H1 (cell line): ENCODE data around the gene AGAP1. TPM values are rescaled to one million over a fixed set of nuclear protein-coding genes. Genes with fewer than 3 reads are reported as not detected.
A peak's percentile ranks its signal among the peaks of the same experiment; 100 is the strongest.

Experiments
- CTCF ChIA-PET: fragments of 300-600 bp; sonication (Branson Sonifier 250); formaldehyde crosslinking; loops from one replicate; lab custom pipeline; 2021; ENCODE audit not compliant: partially characterized antibody; lab: Charles Lee
- POLR2A ChIA-PET: fragments of 300-600 bp; sonication (Branson Sonifier 250); formaldehyde crosslinking; loops from one replicate; lab custom pipeline; 2021; ENCODE audit warnings: inconsistent platforms; ENCODE audit not compliant: partially characterized antibody; lab: Charles Lee
- DNase-seq, 2 experiments: peaks; one replicate each; pipeline versions ENCODE4 v3.0.0 to v3.0.0-alpha.2; 2010 to 2022; ENCODE audit warnings: low spot score in 2 of 2, low read depth in 1 of 2, mixed read lengths in 1 of 2
- FAIRE-seq: peaks from 2 replicates; lab custom pipeline; 2011; peaks lifted over from hg19 to GRCh38; lab: Jason Lieb, UNC
- H2AFZ ChIP-seq: 2 replicates; pipeline ENCODE4 v1.8.1; 2012; ENCODE audit warnings: low read length, inconsistent platforms
- H2AK5ac ChIP-seq: 2 replicates; pipeline ENCODE4 v1.6.1; 2013; ENCODE audit warnings: low read depth, low read length
- H2BK120ac ChIP-seq: replicated peaks from 2 replicates; pipeline ENCODE3; 2013; ENCODE audit warnings: low read depth, low read length, inconsistent platforms
- H2BK12ac ChIP-seq: 2 replicates; pipeline ENCODE4 v1.6.1; 2013; ENCODE audit warnings: low read depth, low read length
- H2BK15ac ChIP-seq: 2 replicates; pipeline ENCODE4 v1.6.1; 2013; ENCODE audit warnings: low read length
- H2BK20ac ChIP-seq: 2 replicates; pipeline ENCODE4 v1.6.1; 2013; ENCODE audit warnings: low read length
- H2BK5ac ChIP-seq: 2 replicates; pipeline ENCODE4 v1.6.1; 2013; ENCODE audit warnings: low read depth, low read length
- H3K14ac ChIP-seq: 2 replicates; pipeline ENCODE4 v1.6.1; 2013; ENCODE audit warnings: inconsistent platforms; ENCODE audit not compliant: insufficient read length
- H3K18ac ChIP-seq: 2 replicates; pipeline ENCODE4 v1.6.1; 2013; ENCODE audit warnings: low read length; ENCODE audit errors: extremely low read depth
- H3K23ac ChIP-seq: 2 replicates; pipeline ENCODE4 v1.6.1; 2013; ENCODE audit warnings: inconsistent platforms; ENCODE audit not compliant: insufficient read length
- H3K23me2 ChIP-seq: 2 replicates; pipeline ENCODE4 v1.6.1; 2013; ENCODE audit warnings: low read depth, low read length
- H3K27ac ChIP-seq: 2 replicates; pipeline ENCODE4 v1.6.1; 2011; ENCODE audit warnings: low read depth, low read length, inconsistent platforms
- H3K27me3 ChIP-seq, 4 experiments: replicated peaks in 1 of 4; 1 replicate in 1 of 4; 2 replicates in 3 of 4; pipeline versions ENCODE4 v1.6.1 to v1.8.1; 2011 to 2013; ENCODE audit warnings: low read length in 3 of 4, mild to moderate bottlenecking in 3 of 4, inconsistent platforms in 2 of 4, mixed read lengths in 2 of 4, moderate library complexity in 1 of 4; ENCODE audit not compliant: control insufficient read depth in 3 of 4, insufficient read depth in 3 of 4; ENCODE audit errors: extremely low read depth in 1 of 4
- H3K36me3 ChIP-seq, 4 experiments: 2 replicates each; pipeline versions ENCODE4 v1.6.1 to v1.8.1; 2011 to 2013; ENCODE audit warnings: mild to moderate bottlenecking in 4 of 4, low read length in 3 of 4, moderate library complexity in 2 of 4, control low read depth in 1 of 4, inconsistent platforms in 1 of 4; ENCODE audit not compliant: insufficient read depth in 4 of 4, control insufficient read depth in 2 of 4
- H3K4ac ChIP-seq: replicated peaks from 2 replicates; pipeline ENCODE3; 2013; ENCODE audit warnings: low read length, low read depth, mixed read lengths, inconsistent platforms; ENCODE audit not compliant: insufficient read length
- H3K4me1 ChIP-seq, 4 experiments: replicated peaks in 1 of 4; 1 replicate in 1 of 4; 2 replicates in 3 of 4; pipeline versions ENCODE4 v1.6.1 to v1.8.1; 2011 to 2013; ENCODE audit warnings: low read length in 3 of 4, inconsistent platforms in 2 of 4, mixed read lengths in 1 of 4; ENCODE audit not compliant: insufficient read depth in 4 of 4, control insufficient read depth in 3 of 4
- H3K4me2 ChIP-seq, 2 experiments: 2 replicates each; pipeline versions ENCODE4 v1.6.1 to v1.8.1; 2011 to 2013; ENCODE audit warnings: low read depth in 2 of 2, low read length in 2 of 2, control low read depth in 1 of 2, inconsistent platforms in 1 of 2, mild to moderate bottlenecking in 1 of 2; ENCODE audit not compliant: insufficient read depth in 1 of 2
- H3K4me3 ChIP-seq, 4 experiments: fragments of 200-600, 300-600 bp in 1 of 4; sonication (generic), shearing (Covaris generic), sonication (Bioruptor Twin) in 1 of 4; 2 replicates each; pipeline versions ENCODE4 v1.5.1 to v1.8.1; 2011 to 2016; ENCODE audit warnings: low read length in 4 of 4, low read depth in 3 of 4, control low read depth in 2 of 4, inconsistent platforms in 2 of 4, mild to moderate bottlenecking in 2 of 4, mixed read lengths in 1 of 4, moderate library complexity in 1 of 4; ENCODE audit not compliant: insufficient read depth in 2 of 4; ENCODE audit errors: extremely low read depth in 1 of 4
- H3K56ac ChIP-seq: replicated peaks from 2 replicates; pipeline ENCODE3; 2013; ENCODE audit warnings: low read depth, mild to moderate bottlenecking, mixed read lengths, low read length, inconsistent platforms; ENCODE audit not compliant: insufficient read length
- H3K79me1 ChIP-seq: 2 replicates; pipeline ENCODE4 v1.6.1; 2013; ENCODE audit warnings: low read depth, low read length, control low read depth
- H3K79me2 ChIP-seq, 2 experiments: 2 replicates each; pipeline versions ENCODE4 v1.6.1 to v1.8.1; 2012 to 2013; ENCODE audit warnings: low read length in 2 of 2, mild to moderate bottlenecking in 2 of 2, inconsistent platforms in 1 of 2; ENCODE audit not compliant: insufficient read depth in 2 of 2, control insufficient read depth in 1 of 2
- H3K9ac ChIP-seq, 4 experiments: replicated peaks in 1 of 4; 1 replicate in 1 of 4; 2 replicates in 3 of 4; pipeline versions ENCODE4 v1.6.1 to v1.8.1; 2011 to 2013; ENCODE audit warnings: low read depth in 3 of 4, low read length in 3 of 4, control low read depth in 2 of 4, mild to moderate bottlenecking in 2 of 4, moderate library complexity in 2 of 4, inconsistent platforms in 1 of 4; ENCODE audit errors: extremely low read depth in 1 of 4
- H3K9me3 ChIP-seq, 2 experiments: 2 replicates each; pipeline versions ENCODE4 v1.6.1 to v1.8.1; 2012 to 2013; ENCODE audit warnings: mild to moderate bottlenecking in 2 of 2, moderate library complexity in 2 of 2, control low read depth in 1 of 2, inconsistent platforms in 1 of 2, low read depth in 1 of 2, low read length in 1 of 2, mixed read lengths in 1 of 2; ENCODE audit not compliant: insufficient read depth in 2 of 2
- H4K20me1 ChIP-seq, 2 experiments: replicated peaks in 1 of 2; 2 replicates each; pipeline versions ENCODE3 to v1.8.1; 2011 to 2013; ENCODE audit warnings: inconsistent platforms in 2 of 2, low read length in 2 of 2, mild to moderate bottlenecking in 1 of 2; ENCODE audit not compliant: insufficient read depth in 2 of 2, control insufficient read depth in 1 of 2
- H4K5ac ChIP-seq: 2 replicates; pipeline ENCODE4 v1.6.1; 2013; ENCODE audit warnings: low read length, low read depth, mixed read lengths, inconsistent platforms; ENCODE audit not compliant: insufficient read length
- H4K8ac ChIP-seq: 2 replicates; pipeline ENCODE4 v1.8.0; 2013; ENCODE audit warnings: mild to moderate bottlenecking, moderate library complexity, low read length, inconsistent platforms; ENCODE audit not compliant: insufficient read depth; ENCODE audit errors: extremely low read depth
- H4K91ac ChIP-seq: replicated peaks from 2 replicates; pipeline ENCODE3; 2013; ENCODE audit warnings: low read length, mixed read lengths, inconsistent platforms; ENCODE audit not compliant: insufficient read length
- BCL11A ChIP-seq, 2 experiments: IDR thresholded peaks; one replicate each; pipeline ENCODE4 v1.6.1; 2011; ENCODE audit warnings: low read depth in 2 of 2, low read length in 2 of 2, mild to moderate bottlenecking in 2 of 2
- BRCA1 ChIP-seq: IDR thresholded peaks from 2 replicates; pipeline ENCODE4 v1.6.1; 2012; ENCODE audit warnings: low read depth, low read length, improper control_type of control experiment
- CTBP2 ChIP-seq: IDR thresholded peaks from 2 replicates; pipeline ENCODE4 v1.7.0; 2011; ENCODE audit warnings: borderline replicate concordance, mild to moderate bottlenecking, moderate library complexity, mixed read lengths, low read length; ENCODE audit not compliant: insufficient read depth, insufficient read length
- E2F6 ChIP-seq: IDR thresholded peaks from 2 replicates; pipeline ENCODE4 v1.6.1; 2012; ENCODE audit warnings: inconsistent platforms
- EGR1 ChIP-seq: IDR thresholded peaks from 2 replicates; pipeline ENCODE4 v1.6.1; 2011; ENCODE audit warnings: low read depth, low read length, borderline replicate concordance
- GABPA ChIP-seq: IDR thresholded peaks from 2 replicates; pipeline ENCODE4 v1.6.1; 2011; ENCODE audit warnings: mild to moderate bottlenecking, low read length, moderate library complexity, borderline replicate concordance; ENCODE audit not compliant: insufficient read depth
- HDAC2 ChIP-seq, 2 experiments: fragments of 300-600 bp in 1 of 2; sonication (generic) in 1 of 2; IDR thresholded peaks; 2 replicates each; pipeline ENCODE4 v1.6.1; 2011 to 2012; ENCODE audit warnings: low read depth in 2 of 2, low read length in 2 of 2, mild to moderate bottlenecking in 2 of 2, moderate library complexity in 2 of 2, borderline replicate concordance in 1 of 2, inconsistent platforms in 1 of 2
- JUN ChIP-seq: IDR thresholded peaks from 2 replicates; pipeline ENCODE4 v1.6.1; 2011; ENCODE audit warnings: low read depth, mild to moderate bottlenecking, improper control_type of control experiment, low read length
- POLR2A ChIP-seq, 2 experiments: IDR thresholded peaks; 1 replicate in 1 of 2; 2 replicates in 1 of 2; pipeline ENCODE4 v1.6.1; 2011; ENCODE audit warnings: low read depth in 2 of 2, low read length in 2 of 2, mild to moderate bottlenecking in 2 of 2; ENCODE audit errors: control extremely low read depth in 1 of 2
- SP4 ChIP-seq: IDR thresholded peaks from 2 replicates; pipeline ENCODE4 v1.6.1; 2012; ENCODE audit warnings: low read length, inconsistent platforms
- TEAD4 ChIP-seq: IDR thresholded peaks from 2 replicates; pipeline ENCODE4 v1.6.1; 2012; ENCODE audit warnings: low read depth, low read length, inconsistent platforms, mixed read lengths
- WGBS, 2 experiments: shearing (Covaris generic) in 1 of 2; methylation state at CpG; one replicate each; pipeline versions ENCODE4 v1.1.6 to v1.1.7; 2013 to 2015; ENCODE audit warnings: low lambda C conversion rate in 2 of 2, mixed read lengths in 2 of 2, inconsistent platforms in 1 of 2, low coverage in 1 of 2, missing lambda C conversion rate in 1 of 2; ENCODE audit not compliant: insufficient replicate concordance in 2 of 2, insufficient coverage in 1 of 2, insufficient read length in 1 of 2; ENCODE audit errors: extremely low coverage in 1 of 2, missing lambda C conversion rate in 1 of 2; 5-methylcytosine and 5-hydroxymethylcytosine counted together
- polyA plus RNA-seq, 7 experiments: library from polyadenylated mRNA; depleted of rRNA in 3 of 7; stranded (reverse) in 5 of 7; unstranded in 2 of 7; fragments of >200 nt in 5 of 7; fragments of 200-250 nt in 2 of 7; gene quantifications; 1 replicate in 5 of 7; 2 replicates in 1 of 7; 4 replicates in 1 of 7; pipeline versions ENCODE4 v1.2.1 to v1.2.3, GENCODE V29; 2011 to 2013; ENCODE audit warnings: missing spikeins in 2 of 7, mixed read lengths in 2 of 7
- total RNA-seq: library from RNA; stranded (reverse); fragmentation: NEBNext Ultra II Directional; extraction: Animal tissue kit (Norgen Biotek cat#: 25700); gene quantifications from 2 replicates; pipeline ENCODE4 v1.2.1, GENCODE V29; 2021

The AGAP1 gene
- total and polyA plus RNA-seq, 2 of the 8 experiments (the other 6 are each of a cell fraction or from before 2014, with no cell fraction given) = 18.1 to 39.4 TPM

GRCh38 chr2:236179236-236180075 lies 685.6 kb downstream of the AGAP1 start:
- no peak for FAIRE-seq
- no peaks in the 10 kb centered on the region for H3K79me1 ChIP-seq
- 12% methylated on average over 43 of the region's 59 CpGs; no CpG with 5 or more reads in 1 of the 2 experiments for WGBS, 2 experiments
- H3K14ac ChIP-seq = no peak overlapping the region
- H4K20me1 ChIP-seq = peaks cover 0 to 6% of the 10 kb centered on the region in 2 experiments
- DNase-seq = no peak
- no peaks in the 10 kb centered on the region for H3K36me3 ChIP-seq
- no peak overlapping the region for H3K27ac ChIP-seq
- H3K4me2 ChIP-seq = peak overlapping the region; percentile 64 to 81
- no peak overlapping the region for H2BK15ac ChIP-seq
- H2AFZ ChIP-seq = no peak overlapping the region
- no peak overlapping the region for H3K4ac ChIP-seq
- no peak overlapping the region for H3K23ac ChIP-seq
- H3K18ac ChIP-seq = no peak overlapping the region; the same call in 1 of the 2 replicates
- ChIA-PET POLR2A (no interaction called here), CTCF (interaction anchor here (0.7 to 9.4 kb wide), 26 partner anchors 8 to 414 kb away, joined by 3 to 87 read pairs (median 4); no protein-coding TSS in a partner anchor)
- H2BK12ac ChIP-seq = no peak overlapping the region
- H2BK5ac ChIP-seq = no peak overlapping the region
- peaks cover 0 to under 1% of the 10 kb centered on the region in 2 experiments; a peak in 1 of 4 replicates for H3K9me3 ChIP-seq
- no peak overlapping the region for H2BK20ac ChIP-seq
- H3K79me2 ChIP-seq = no peaks in the 10 kb centered on the region
- H4K8ac ChIP-seq = peak overlapping the region; percentile 79
- no peak overlapping the region for H2BK120ac ChIP-seq
- H4K91ac ChIP-seq = no peak overlapping the region
- H3K9ac ChIP-seq = no peak overlapping the region
- H3K27me3 ChIP-seq = peaks cover 28 to 54% (median 46%) of the 10 kb centered on the region in 4 experiments
- H2AK5ac ChIP-seq = no peak overlapping the region
- peaks cover 5 to 16% (median 7%) of the 10 kb centered on the region in 4 experiments for H3K4me1 ChIP-seq
- peak overlapping the region; percentile 17 to 59 (median 30); a peak in 5 of 8 replicates for H3K4me3 ChIP-seq
- H3K23me2 ChIP-seq = peaks cover 8% of the 10 kb centered on the region; the same call in 1 of the 2 replicates
- H4K5ac ChIP-seq = no peak overlapping the region
- H3K56ac ChIP-seq = no peak overlapping the region
- TF ChIP-seq JUN (no peak), EGR1 (no peak), BCL11A (IDR thresholded peaks at IDR 0.05; ENCODE audit: low read depth in 2 of 2, low read length in 2 of 2) (no peak), GABPA (no peak), E2F6 (no peak), SP4 (no peak), POLR2A (IDR thresholded peaks at IDR 0.05; ENCODE audit: control extremely low read depth in 1 of 2, low read depth in 2 of 2, low read length in 2 of 2) (no peak), CTBP2 (no peak), TEAD4 (no peak), HDAC2 (IDR thresholded peaks at IDR 0.05; ENCODE audit: borderline replicate concordance in 1 of 2, low read depth in 2 of 2, low read length in 2 of 2) (peak; percentile 99), BRCA1 (no peak)
